GM21528 (cell line): Measurements from ENCODE around the gene OTOP1.
"Not testable (repeated sequence)": the region's sequence is repeated elsewhere in the genome, so short reads cannot be mapped to it uniquely, and the experiment has no call there.

Experiments
- ATAC-seq: cut with Tn5 transposase; IDR thresholded peaks from one replicate; pipeline ENCODE4 v1.9.1; 2021; ENCODE audit warnings: mild to moderate bottlenecking, moderate library complexity; ENCODE audit not compliant: unreplicated experiment, low FRiP score

OTOP1 gene

GRCh38 chr4:4226606-4227438 is at the start of gene OTOP1:
TSS of gene OTOP1 (minus strand) at chr4:4226929. CDS start at chr4:4226864, 65 bp downstream.
- ATAC-seq: no peak

GRCh38 chr4:4274226-4274625 is 47.5 kb upstream of the OTOP1 start:
- no peak for ATAC-seq

GRCh38 chr4:4271912-4272311 is 45.2 kb upstream of the OTOP1 start:
- ATAC-seq: no peak

- no peak for ATAC-seq
Observed at GRCh38 chr4:4270529-4270928, 43.8 kb upstream of the OTOP1 start.

- ATAC-seq: no peak
Observed at GRCh38 chr4:4269856-4270255, 43.1 kb upstream of the OTOP1 start.

GRCh38 chr4:4269331-4269731 is 42.6 kb upstream of the OTOP1 start:
- ATAC-seq: no peak

GRCh38 chr4:4268776-4269175 is 42.0 kb upstream of the OTOP1 start:
- ATAC-seq: no peak

- no peak for ATAC-seq
Observed at GRCh38 chr4:4267981-4268380, 41.3 kb upstream of the OTOP1 start.

GRCh38 chr4:4260185-4260751 is 33.5 kb upstream of the OTOP1 start:
- ATAC-seq: no peak

GRCh38 chr4:4259484-4260100 is 32.9 kb upstream of the OTOP1 start:
- ATAC-seq: no peak

- ATAC-seq: not testable (repeated sequence)
Observed at GRCh38 chr4:4257705-4258104, 31.0 kb upstream of the OTOP1 start.

GRCh38 chr4:4256799-4257198 is 30.1 kb upstream of the OTOP1 start:
- no peak for ATAC-seq

- no peak for ATAC-seq
Observed at GRCh38 chr4:4254666-4255065, 27.9 kb upstream of the OTOP1 start.

GRCh38 chr4:4254199-4254598 is 27.5 kb upstream of the OTOP1 start:
- no peak for ATAC-seq

- ATAC-seq: no peak
Observed at GRCh38 chr4:4249866-4250265, 23.1 kb upstream of the OTOP1 start.

- not testable (repeated sequence) for ATAC-seq
Observed at GRCh38 chr4:4249342-4249741, 22.6 kb upstream of the OTOP1 start.

GRCh38 chr4:4248885-4249203 is 22.1 kb upstream of the OTOP1 start:
- ATAC-seq: no peak

GRCh38 chr4:4248029-4248884 is 21.5 kb upstream of the OTOP1 start, which contains the start of gene TMEM128:
TSS of gene TMEM128 (minus strand) at chr4:4248223. CDS start at chr4:4248202, 21 bp downstream.
- peak; percentile 98 for ATAC-seq

- peak; percentile 31 for ATAC-seq
Observed at GRCh38 chr4:4247696-4248028, 20.9 kb upstream of the OTOP1 start.

- no peak for ATAC-seq
Observed at GRCh38 chr4:4245172-4245571, 18.4 kb upstream of the OTOP1 start.

GRCh38 chr4:4239551-4239950 is 12.8 kb upstream of the OTOP1 start:
- not testable (repeated sequence) for ATAC-seq
